NCI-H460 (cell line): ENCODE data around the gene LEFTY1. TPM values are rescaled to one million over a fixed set of nuclear protein-coding genes. Genes with fewer than 3 reads are reported as not detected.

Experiments
- DNase-seq: peaks from one replicate; pipeline ENCODE4 v3.0.0-alpha.2; 2016; ENCODE audit warnings: low read depth; ENCODE audit errors: extremely low read depth
- total RNA-seq: library from RNA; depleted of rRNA; stranded (reverse); fragments of >200 nt; shearing (Covaris generic); gene quantifications from 2 replicates; pipeline ENCODE4 v1.2.3, GENCODE V29; 2014

Gene LEFTY1
- total RNA-seq, 1 experiment from 2014 or later = not detected

GRCh38 chr1:225917536-225917935, 28.6 kb upstream of the LEFTY1 start:
- no peak for DNase-seq

GRCh38 chr1:225917101-225917500, 28.2 kb upstream of the LEFTY1 start:
- DNase-seq = no peak

GRCh38 chr1:225915538-225915991, 26.6 kb upstream of the LEFTY1 start:
- no peak for DNase-seq

GRCh38 chr1:225914947-225915346, 26.0 kb upstream of the LEFTY1 start:
- no peak for DNase-seq

- no peak for DNase-seq
Measured at GRCh38 chr1:225914391-225914790, 25.4 kb upstream of the LEFTY1 start.

- peak; percentile 53 for DNase-seq
Measured at GRCh38 chr1:225911191-225912130, 22.5 kb upstream of the LEFTY1 start.

GRCh38 chr1:225909477-225909876, 20.5 kb upstream of the LEFTY1 start:
- no peak for DNase-seq

GRCh38 chr1:225908773-225909172, 19.8 kb upstream of the LEFTY1 start:
- no peak for DNase-seq

GRCh38 chr1:225908013-225908640, 19.2 kb upstream of the LEFTY1 start:
- DNase-seq = no peak

- DNase-seq = no peak
Measured at GRCh38 chr1:225907341-225907740, 18.4 kb upstream of the LEFTY1 start.

- no peak for DNase-seq
Measured at GRCh38 chr1:225906467-225906866, 17.5 kb upstream of the LEFTY1 start.

- no peak for DNase-seq
Measured at GRCh38 chr1:225903623-225904022, 14.7 kb upstream of the LEFTY1 start.

- DNase-seq = no peak
Measured at GRCh38 chr1:225899044-225899925, 10.3 kb upstream of the LEFTY1 start.

- no peak for DNase-seq
Measured at GRCh38 chr1:225897595-225898514, 8.9 kb upstream of the LEFTY1 start.

- DNase-seq = no peak
Measured at GRCh38 chr1:225896937-225897549, 8.1 kb upstream of the LEFTY1 start.

- DNase-seq = no peak
Measured at GRCh38 chr1:225896494-225896893, 7.5 kb upstream of the LEFTY1 start.

GRCh38 chr1:225892307-225892706, 3.4 kb upstream of the LEFTY1 start:
- no peak for DNase-seq

GRCh38 chr1:225891229-225891972, 2.5 kb upstream of the LEFTY1 start:
- DNase-seq = no peak
